ENCODE results near the gene ZNF341. TPM values are rescaled to one million over a fixed set of nuclear protein-coding genes. Genes with fewer than 3 reads are reported as not detected.

The ZNF341 gene
- total and polyA plus RNA-seq, 2 donors (not counting 1 experiment from before 2014, with no cell fraction given) = 9.1 to 10.9 TPM

DNA sequence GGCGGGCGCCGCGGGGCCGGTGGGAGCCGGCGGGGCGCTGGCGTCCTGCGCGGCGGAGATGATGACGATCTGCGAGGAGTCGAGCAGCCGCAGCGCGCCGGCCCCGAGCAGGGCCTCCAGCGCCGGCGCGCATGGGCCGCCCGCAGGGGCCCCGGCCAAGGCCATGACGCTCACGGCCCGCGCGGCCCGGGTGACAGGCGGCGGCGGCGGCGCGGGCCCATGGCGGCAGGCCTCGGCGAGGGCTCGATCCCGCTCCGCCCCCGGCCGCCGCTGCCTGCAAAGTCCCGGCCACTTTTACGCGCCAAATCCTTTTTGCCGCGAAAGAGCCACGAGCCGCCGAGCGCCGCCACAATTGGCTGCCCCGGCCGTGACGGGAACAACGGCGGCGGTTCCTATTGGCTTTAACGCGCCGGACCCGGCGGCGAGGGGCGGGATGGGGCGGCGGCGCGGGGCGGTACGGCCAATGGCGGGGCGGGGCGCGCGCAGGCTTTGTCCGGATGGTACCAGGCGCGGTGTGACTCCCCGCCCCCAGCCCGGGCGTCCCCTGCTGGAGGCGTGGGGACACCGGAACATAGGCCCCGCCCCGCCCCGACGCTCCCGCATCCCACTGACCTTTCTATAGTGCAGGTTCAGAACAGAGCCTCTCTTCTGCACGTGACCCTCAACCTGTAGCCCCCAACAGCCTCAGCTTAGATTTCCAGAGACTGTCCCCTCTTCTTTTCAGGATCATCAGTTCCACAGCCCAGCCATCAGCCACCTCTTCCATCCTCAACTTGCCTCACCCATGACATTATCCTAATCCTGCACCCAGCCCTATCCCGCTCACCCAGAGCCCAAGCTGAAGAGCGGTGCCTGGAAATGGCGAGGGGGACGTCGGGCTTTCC, 45.5 kb upstream of the ZNF341 start, which contains the start of gene E2F1:
Gene E2F1 (minus strand): TSS at position 286 of the 884 bp plus-strand sequence. CDS start 121 bp downstream, at position 165.
- H3K9me3 ChIP-seq (ENCODE audit: control extremely low read depth in 1 of 3, control insufficient read depth in 2 of 3, insufficient read depth in 1 of 3, low read length in 2 of 3) = no peaks in the 10 kb centered on the region
- WGBS (ENCODE audit: insufficient coverage) = 2% methylated on average over 101 of the region's 101 CpGs
- ATAC-seq (ENCODE audit: low read depth) = peak; percentile 96
- H4K20me1 ChIP-seq (ENCODE audit: control insufficient read depth, insufficient read depth, low read length, poor library complexity, severe bottlenecking) = no peaks in the 10 kb centered on the region
- H3K27me3 ChIP-seq (replicated peaks in 1 of 4; ENCODE audit: control extremely low read depth in 1 of 4, control insufficient read depth in 3 of 4, insufficient read depth in 4 of 4, low read length in 3 of 4) = no peaks in the 10 kb centered on the region
- H3K36me3 ChIP-seq (replicated peaks in 1 of 2; ENCODE audit: control extremely low read depth in 1 of 2, control insufficient read depth in 1 of 2, extremely low read depth in 1 of 2, insufficient read depth in 2 of 2, low read length in 1 of 2) = no peaks in the 10 kb centered on the region
- H3K4me3 Mint-ChIP-seq = peak within 1 kb of the TSS; percentile 92
- H2AFZ ChIP-seq (ENCODE audit: insufficient read depth, low read depth, low read length, poor library complexity, severe bottlenecking) = peak within 1 kb of the TSS; percentile 76
- peaks cover 16 to 22% of the 10 kb centered on the region in 2 donors for H3K4me1 ChIP-seq (ENCODE audit: control insufficient read depth in 2 of 2, insufficient read depth in 2 of 2, low read length in 2 of 2)
- CTCF ChIA-PET = interaction anchor here (0.5 to 1.8 kb wide), 8 partner anchors 18 to 1008 kb away, joined by 3 to 7 read pairs (median 4); partner anchors contain the start of genes ACTL10 and PXMP4
- peaks cover 27% of the 10 kb centered on the region for H3K4me1 Mint-ChIP-seq
- H3K27ac ChIP-seq (ENCODE audit: low read length in 2 of 2) = peak within 1 kb of the TSS; percentile 50 to 65
- intact Hi-C loops (cut with micrococcal nuclease) = loop anchor here (1.0 kb wide), 6 partner anchors 12 to 277 kb away; partner anchors contain the start of genes ACTL10, CHMP4B, NECAB3 and PXMP4
- POLR2A ChIA-PET = interaction anchor here (1.1 to 1.5 kb wide), 2 partner anchors 20 to 45 kb away, joined by 3 to 4 read pairs; partner anchors contain the start of genes ACTL10 and ZNF341
- H3K27ac Mint-ChIP-seq = peak within 1 kb of the TSS; percentile 89
- H3K27me3 Mint-ChIP-seq = no peaks in the 10 kb centered on the region
- no peaks in the 10 kb centered on the region for H3K79me2 ChIP-seq (ENCODE audit: control insufficient read depth, insufficient read depth, low read length)
- H3K4me2 ChIP-seq (replicated peaks; ENCODE audit: low read depth, low read length, poor library complexity, severe bottlenecking) = peak within 1 kb of the TSS; percentile 96
- TF ChIP-seq, protein P1, sequence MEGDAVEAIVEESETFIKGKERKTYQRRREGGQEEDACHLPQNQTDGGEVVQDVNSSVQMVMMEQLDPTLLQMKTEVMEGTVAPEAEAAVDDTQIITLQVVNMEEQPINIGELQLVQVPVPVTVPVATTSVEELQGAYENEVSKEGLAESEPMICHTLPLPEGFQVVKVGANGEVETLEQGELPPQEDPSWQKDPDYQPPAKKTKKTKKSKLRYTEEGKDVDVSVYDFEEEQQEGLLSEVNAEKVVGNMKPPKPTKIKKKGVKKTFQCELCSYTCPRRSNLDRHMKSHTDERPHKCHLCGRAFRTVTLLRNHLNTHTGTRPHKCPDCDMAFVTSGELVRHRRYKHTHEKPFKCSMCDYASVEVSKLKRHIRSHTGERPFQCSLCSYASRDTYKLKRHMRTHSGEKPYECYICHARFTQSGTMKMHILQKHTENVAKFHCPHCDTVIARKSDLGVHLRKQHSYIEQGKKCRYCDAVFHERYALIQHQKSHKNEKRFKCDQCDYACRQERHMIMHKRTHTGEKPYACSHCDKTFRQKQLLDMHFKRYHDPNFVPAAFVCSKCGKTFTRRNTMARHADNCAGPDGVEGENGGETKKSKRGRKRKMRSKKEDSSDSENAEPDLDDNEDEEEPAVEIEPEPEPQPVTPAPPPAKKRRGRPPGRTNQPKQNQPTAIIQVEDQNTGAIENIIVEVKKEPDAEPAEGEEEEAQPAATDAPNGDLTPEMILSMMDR (IDR thresholded peaks at IDR 0.05) = peak; percentile 33
- no peak for TF ChIP-seq EZH2 (IDR thresholded peaks at IDR 0.05; ENCODE audit: borderline replicate concordance, insufficient read depth, low read depth, low read length, poor library complexity, severe bottlenecking)
- peak; percentile 95 for DNase-seq
- peak within 1 kb of the TSS; percentile 28 to 56 (median 47) for H3K4me3 ChIP-seq (ENCODE audit: control extremely low read depth in 1 of 5, extremely low read depth in 1 of 5, insufficient read depth in 1 of 5, low read depth in 2 of 5, low read length in 4 of 5)
- H3K9ac ChIP-seq (ENCODE audit: low read length) = peak within 1 kb of the TSS; percentile 42
- no peaks in the 10 kb centered on the region for H3K9me3 Mint-ChIP-seq (ENCODE audit: insufficient read depth)
